Activated T-cell treated with anti-CD3 and anti-CD28 coated beads for 24 hours (primary cell): ENCODE data around the gene RASGRF1.
"Not testable (repeated sequence)": the region's sequence is repeated elsewhere in the genome, so short reads cannot be mapped to it uniquely, and the experiment has no call there.

Experiments used
- DNase-seq: peaks from one replicate; pipeline ENCODE4 v3.0.0-alpha.2; 2020; ENCODE audit warnings: low read depth

Gene RASGRF1

GRCh38 chr15:79035111-79035601 lies 55.4 kb downstream of the RASGRF1 start:
- DNase-seq = no peak

- DNase-seq = no peak
These were observed 56.3 kb downstream of the RASGRF1 start for GRCh38 chr15:79034284-79034683.

GRCh38 chr15:79032656-79033055 lies 57.9 kb downstream of the RASGRF1 start:
- no peak for DNase-seq

GRCh38 chr15:79031821-79032220 lies 58.8 kb downstream of the RASGRF1 start:
- DNase-seq = no peak

- DNase-seq = no peak
These were observed 59.4 kb downstream of the RASGRF1 start for GRCh38 chr15:79031201-79031600.

GRCh38 chr15:79030470-79030869 lies 60.1 kb downstream of the RASGRF1 start:
- no peak for DNase-seq

GRCh38 chr15:79028411-79028964 lies 62.1 kb downstream of the RASGRF1 start:
- DNase-seq = no peak

GRCh38 chr15:79027532-79028410 lies 62.8 kb downstream of the RASGRF1 start:
- DNase-seq = no peak

- DNase-seq = no peak
These were observed 64.8 kb downstream of the RASGRF1 start for GRCh38 chr15:79025802-79026201.

GRCh38 chr15:79025201-79025600 lies 65.4 kb downstream of the RASGRF1 start:
- DNase-seq = no peak

- not testable (repeated sequence) for DNase-seq
These were observed 66.1 kb downstream of the RASGRF1 start for GRCh38 chr15:79024493-79024892.

GRCh38 chr15:79023918-79024317 lies 66.7 kb downstream of the RASGRF1 start:
- DNase-seq = no peak

- no peak for DNase-seq
These were observed 67.1 kb downstream of the RASGRF1 start for GRCh38 chr15:79023546-79023890.

- no peak for DNase-seq
These were observed 71.6 kb downstream of the RASGRF1 start for GRCh38 chr15:79018960-79019359.

- no peak for DNase-seq
These were observed 72.6 kb downstream of the RASGRF1 start for GRCh38 chr15:79017953-79018352.

- DNase-seq = no peak
These were observed 73.9 kb downstream of the RASGRF1 start for GRCh38 chr15:79016527-79017170.

GRCh38 chr15:79015416-79015815 lies 75.2 kb downstream of the RASGRF1 start:
- DNase-seq = no peak

- no peak for DNase-seq
These were observed 80.3 kb downstream of the RASGRF1 start for GRCh38 chr15:79010278-79010677.

GRCh38 chr15:79009379-79009778 lies 81.2 kb downstream of the RASGRF1 start:
- no peak for DNase-seq

GRCh38 chr15:79008659-79009058 lies 81.9 kb downstream of the RASGRF1 start:
- no peak for DNase-seq

GRCh38 chr15:79007066-79007465 lies 83.5 kb downstream of the RASGRF1 start:
- no peak for DNase-seq

- no peak for DNase-seq
These were observed 84.5 kb downstream of the RASGRF1 start for GRCh38 chr15:79006071-79006470.

GRCh38 chr15:79004336-79004735 lies 86.2 kb downstream of the RASGRF1 start:
- no peak for DNase-seq
